ENCODE measurements around the gene NCF4. TPM values are rescaled to one million over a fixed set of nuclear protein-coding genes. Genes with fewer than 3 reads are reported as not detected.
A peak's percentile ranks its signal among the peaks of the same experiment; 100 is the strongest.

Gene NCF4
- total and polyA plus RNA-seq, 9 of the 15 experiments (the other 6 are each of a cell fraction or from before 2014, with no cell fraction given): 0.04 to 0.95 (median 0.33) TPM

DNA sequence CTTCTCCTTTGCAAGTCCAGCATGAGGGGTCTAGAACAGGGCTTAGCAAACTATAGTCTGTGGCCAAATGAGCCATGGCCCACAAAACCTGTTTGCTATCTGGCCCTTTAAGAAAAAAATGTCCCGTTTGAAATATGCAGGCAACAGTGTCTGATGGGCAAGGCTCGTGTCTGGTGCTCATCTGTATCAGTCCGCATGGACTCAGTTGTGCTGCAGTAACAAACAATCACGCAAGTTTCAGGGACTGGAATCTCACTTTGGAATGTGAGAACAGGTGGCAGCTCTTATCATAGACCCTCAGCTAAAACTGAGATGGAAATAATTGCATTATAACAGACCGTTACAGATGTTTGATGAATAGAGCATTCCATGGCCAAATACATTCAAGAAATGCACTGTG is 24.9 kb upstream of the NCF4 start:
- POLR2A ChIA-PET: no interaction called here

GRCh38 chr22:36838119-36839030 is 22.4 kb upstream of the NCF4 start:
- ChIA-PET POLR2A (interaction anchor here (0.9 kb wide), 1 partner anchor 51 kb away, joined by 3 read pairs; no protein-coding TSS in a partner anchor), CTCF (ENCODE audit: low intra/inter-chr PET ratio) (no interaction called here)
- no peaks in the 10 kb centered on the region for H3K79me2 ChIP-seq (ENCODE audit: control insufficient read depth, insufficient read depth, low read length)
- H4K20me1 ChIP-seq (replicated peaks; ENCODE audit: control insufficient read depth, insufficient read depth, low read length): no peaks in the 10 kb centered on the region
- WGBS (ENCODE audit: insufficient coverage, low coverage, missing lambda C conversion rate): 0% methylated on average over 10 of the region's 10 CpGs
- no peak overlapping the region for H3K4me3 ChIP-seq
- H3K9me3 ChIP-seq (replicated peaks; ENCODE audit: control insufficient read depth, insufficient read depth, low read depth, low read length): no peaks in the 10 kb centered on the region
- H3K9ac ChIP-seq (ENCODE audit: insufficient read depth in 1 of 2, low read depth in 2 of 2, low read length in 2 of 2): no peak overlapping the region
- no peak for ATAC-seq
- in situ Hi-C loops (cut with MboI) (no loop called here), intact Hi-C loops (cut with micrococcal nuclease) (no loop called here)
- no TSS peak for BruUV-seq (replicated peaks)
- no peak for TF ChIP-seq CBFB (CRISPR knock-in tag; IDR thresholded peaks at IDR 0.05)
- TF ChIP-seq ZEB2 (IDR thresholded peaks at IDR 0.05): no peak
- TF ChIP-seq ZNF217 (CRISPR knock-in tag; IDR thresholded peaks at IDR 0.05): no peak
- TF ChIP-seq SMAD4 (CRISPR knock-in tag; conservative IDR thresholded peaks at IDR 0.05): no peak
- no peak for TF ChIP-seq OTX1 (CRISPR knock-in tag; IDR thresholded peaks at IDR 0.05)
- TF ChIP-seq FIP1L1 (IDR thresholded peaks at IDR 0.05; ENCODE audit: low read depth, low read length, poor library complexity, severe bottlenecking): no peak
- TF ChIP-seq HEY1 (CRISPR knock-in tag; IDR thresholded peaks at IDR 0.05; ENCODE audit: borderline replicate concordance): no peak
- no peak for TF ChIP-seq STAT5A (IDR thresholded peaks at IDR 0.05; ENCODE audit: borderline replicate concordance, low read length)
- H3K27ac ChIP-seq (ENCODE audit: extremely low read depth, low read depth, low read length): no peak overlapping the region
- H3K4me2 ChIP-seq (ENCODE audit: insufficient read depth, low read length): no peak overlapping the region
- peaks cover 0 to 11% of the 10 kb centered on the region in 2 experiments; a peak in 1 of 5 replicates for H3K27me3 ChIP-seq (ENCODE audit: control insufficient read depth in 2 of 2, insufficient read depth in 2 of 2, low read length in 2 of 2)
- no peak overlapping the region for H2AFZ ChIP-seq (ENCODE audit: low read depth, low read length)
- H3K36me3 ChIP-seq (ENCODE audit: control insufficient read depth, insufficient read depth, low read length): no peaks in the 10 kb centered on the region
- H3K9me1 ChIP-seq (ENCODE audit: control insufficient read depth, insufficient read depth, low read length): no peaks in the 10 kb centered on the region
- no peak for DNase-seq (ENCODE audit: extremely low read depth in 1 of 4, low spot score in 3 of 4)
- FAIRE-seq: no peak
- H3K4me1 ChIP-seq (replicated peaks in 1 of 2; ENCODE audit: control insufficient read depth in 2 of 2, insufficient read depth in 2 of 2, low read length in 2 of 2): no peaks in the 10 kb centered on the region

More for the DNA sequence above, 24.9 kb upstream of the NCF4 start:
- Histone ChIP-seq H2AFZ (ENCODE audit: low read depth, low read length) (no peak overlapping the region), H3K79me2 (ENCODE audit: control insufficient read depth, insufficient read depth, low read length) (no peaks in the 10 kb centered on the region), H3K4me1 (replicated peaks in 1 of 2; ENCODE audit: control insufficient read depth in 2 of 2, insufficient read depth in 2 of 2, low read length in 2 of 2) (no peaks in the 10 kb centered on the region), H3K27me3 (ENCODE audit: control insufficient read depth in 2 of 2, insufficient read depth in 2 of 2, low read length in 2 of 2) (peaks cover 0 to 13% of the 10 kb centered on the region in 2 experiments; a peak in 1 of 5 replicates), H3K9ac (ENCODE audit: insufficient read depth in 1 of 2, low read depth in 2 of 2, low read length in 2 of 2) (no peak overlapping the region), H4K20me1 (replicated peaks; ENCODE audit: control insufficient read depth, insufficient read depth, low read length) (no peaks in the 10 kb centered on the region), H3K36me3 (ENCODE audit: control insufficient read depth, insufficient read depth, low read length) (no peaks in the 10 kb centered on the region), H3K9me3 (replicated peaks; ENCODE audit: control insufficient read depth, insufficient read depth, low read depth, low read length) (no peaks in the 10 kb centered on the region), H3K4me2 (ENCODE audit: insufficient read depth, low read length) (no peak overlapping the region), H3K9me1 (ENCODE audit: control insufficient read depth, insufficient read depth, low read length) (no peaks in the 10 kb centered on the region), H3K4me3 (no peak overlapping the region), H3K27ac (ENCODE audit: extremely low read depth, low read depth, low read length) (no peak overlapping the region)
- TF ChIP-seq BCOR (IDR thresholded peaks at IDR 0.05) (no peak), ZNF12 (CRISPR knock-in tag; IDR thresholded peaks at IDR 0.05) (0 out of 2 replicates have a peak, but pooled peaks have one; percentile 65), ZNF583 (CRISPR knock-in tag; IDR thresholded peaks at IDR 0.05) (no peak)
- CTCF ChIA-PET (ENCODE audit: low intra/inter-chr PET ratio): no interaction called here
- in situ Hi-C loops (cut with MboI): no loop called here
- no peak for DNase-seq (ENCODE audit: extremely low read depth in 1 of 4, low spot score in 3 of 4)
- FAIRE-seq: no peak
- WGBS (ENCODE audit: insufficient coverage, low coverage, missing lambda C conversion rate): 0% methylated on average over 4 of the region's 5 CpGs
- intact Hi-C loops (cut with micrococcal nuclease): no loop called here
- no TSS peak for BruUV-seq (replicated peaks)
- ATAC-seq: no peak

All from K562 (cell line).